GM21723 (cell line): ENCODE measurements around the gene FBXL19.
A peak's percentile ranks its signal among the peaks of the same experiment; 100 is the strongest.

ENCODE experiments used
- ATAC-seq: cut with Tn5 transposase; IDR thresholded peaks from one replicate; pipeline ENCODE4 v1.9.1; 2021; ENCODE audit warnings: mild to moderate bottlenecking, moderate library complexity; ENCODE audit not compliant: unreplicated experiment

Gene FBXL19

GRCh38 chr16:30942426-30942806, 19.0 kb downstream of the FBXL19 start:
- ATAC-seq, result no peak

GRCh38 chr16:30944352-30944751, 21.0 kb downstream of the FBXL19 start:
- no peak for ATAC-seq

DNA sequence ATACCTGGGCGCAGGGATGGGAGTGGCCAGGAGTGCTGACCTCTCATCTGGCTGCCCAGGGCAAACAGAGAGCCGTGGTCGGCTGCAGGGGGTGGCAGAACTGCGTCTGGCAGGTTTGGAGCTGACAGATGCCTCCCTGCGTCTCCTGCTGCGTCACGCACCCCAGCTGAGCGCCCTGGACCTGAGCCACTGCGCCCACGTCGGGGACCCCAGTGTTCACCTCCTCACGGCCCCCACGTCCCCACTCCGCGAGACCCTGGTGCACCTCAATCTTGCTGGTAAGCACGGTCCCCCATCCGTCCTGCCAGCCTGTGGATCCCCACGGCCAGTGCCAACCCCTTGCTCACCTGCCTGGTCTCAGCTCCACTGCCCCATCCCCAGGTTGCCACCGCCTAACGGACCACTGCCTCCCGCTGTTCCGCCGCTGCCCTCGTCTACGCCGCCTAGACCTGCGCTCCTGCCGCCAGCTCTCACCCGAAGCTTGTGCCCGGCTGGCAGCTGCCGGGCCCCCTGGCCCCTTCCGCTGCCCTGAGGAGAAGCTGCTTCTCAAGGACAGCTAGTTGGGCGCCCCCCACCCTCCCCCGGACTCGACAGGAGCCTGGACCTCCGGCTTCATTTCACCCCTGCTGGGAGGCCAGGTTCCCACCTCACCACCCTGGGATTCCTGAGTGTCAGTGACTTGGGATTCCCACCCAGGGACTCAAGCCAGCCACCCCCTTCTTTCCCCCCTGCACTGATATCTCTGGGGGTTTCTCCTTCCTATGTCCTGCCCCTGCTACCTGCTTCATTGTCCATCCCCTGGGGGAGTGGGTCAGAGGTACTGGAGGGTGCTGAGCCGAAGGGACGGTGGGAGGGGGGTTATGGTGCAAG, 23.5 kb downstream of the FBXL19 start:
- no peak for ATAC-seq

DNA sequence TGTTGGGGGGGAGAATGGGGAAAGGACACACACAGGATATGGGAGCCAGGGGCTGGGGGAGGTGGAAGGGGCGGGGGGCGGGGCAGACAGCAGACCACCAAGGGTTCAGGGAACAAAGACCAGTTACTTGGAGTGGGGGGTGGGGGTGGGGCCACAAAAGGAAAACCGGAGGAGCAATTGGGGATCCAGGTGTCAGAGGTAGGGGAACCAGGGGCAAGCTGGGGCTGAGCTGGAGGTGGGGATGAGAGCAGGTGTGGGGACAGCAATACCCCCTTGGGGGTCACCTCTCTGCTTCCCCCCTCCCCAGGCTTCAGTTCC, 24.1 kb downstream of the FBXL19 start:
- no peak for ATAC-seq

GRCh38 chr16:30947859-30948666, 24.7 kb downstream of the FBXL19 start:
- ATAC-seq, result peak; percentile 9

DNA sequence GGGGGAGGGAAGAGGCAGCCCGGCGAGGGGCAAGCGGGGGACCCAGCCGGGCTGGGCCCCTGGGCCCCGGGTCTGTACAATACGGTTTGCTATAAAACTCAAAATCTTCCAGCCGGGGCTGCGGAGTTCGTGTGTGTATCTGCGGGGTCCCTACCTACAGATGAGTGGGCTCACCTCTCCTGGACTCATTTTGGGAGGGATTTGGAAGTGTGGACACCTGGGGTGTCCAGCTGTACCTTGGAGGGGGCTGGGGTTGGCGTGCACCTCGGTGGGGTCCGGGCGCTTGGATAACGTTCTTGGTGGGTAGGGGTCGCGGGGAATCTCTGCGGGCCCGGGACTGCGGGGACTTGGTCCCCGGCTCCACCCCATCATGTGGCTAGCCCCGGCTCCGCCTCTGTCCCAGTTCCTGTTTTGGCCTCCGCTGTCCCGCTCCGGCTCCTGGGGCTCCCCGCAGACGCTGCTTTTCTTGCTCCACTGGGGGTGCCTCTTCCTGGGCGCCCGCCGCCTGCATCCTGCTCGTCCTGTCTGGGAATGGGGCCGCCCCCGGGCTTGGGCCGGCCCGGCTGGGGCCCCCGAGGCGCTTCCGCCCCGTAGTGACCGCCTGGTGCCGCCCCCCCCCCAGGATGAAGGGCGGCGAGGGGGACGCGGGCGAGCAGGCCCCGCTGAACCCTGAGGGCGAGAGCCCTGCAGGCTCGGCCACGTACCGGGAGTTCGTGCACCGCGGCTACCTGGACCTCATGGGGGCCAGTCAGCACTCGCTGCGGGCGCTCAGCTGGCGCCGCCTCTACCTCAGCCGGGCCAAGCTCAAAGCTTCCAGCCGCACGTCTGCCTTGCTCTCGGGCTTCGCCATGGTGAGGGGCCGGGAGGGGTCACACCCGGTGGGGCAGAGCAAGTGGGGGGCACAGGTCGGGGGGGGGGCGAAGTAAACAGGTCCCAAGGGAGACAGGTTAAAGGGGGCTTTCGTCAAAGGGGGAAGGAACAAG, 25.6 kb downstream of the FBXL19 start, which contains the start of gene ORAI3:
ORAI3 (plus strand) TSS at position 402 of the 983 bp plus-strand sequence; CDS start at position 624, 222 bp downstream.
- ATAC-seq, result peak; percentile 64

- peak; percentile 46 for ATAC-seq
These were observed 26.5 kb downstream of the FBXL19 start for GRCh38 chr16:30949650-30950515.

DNA sequence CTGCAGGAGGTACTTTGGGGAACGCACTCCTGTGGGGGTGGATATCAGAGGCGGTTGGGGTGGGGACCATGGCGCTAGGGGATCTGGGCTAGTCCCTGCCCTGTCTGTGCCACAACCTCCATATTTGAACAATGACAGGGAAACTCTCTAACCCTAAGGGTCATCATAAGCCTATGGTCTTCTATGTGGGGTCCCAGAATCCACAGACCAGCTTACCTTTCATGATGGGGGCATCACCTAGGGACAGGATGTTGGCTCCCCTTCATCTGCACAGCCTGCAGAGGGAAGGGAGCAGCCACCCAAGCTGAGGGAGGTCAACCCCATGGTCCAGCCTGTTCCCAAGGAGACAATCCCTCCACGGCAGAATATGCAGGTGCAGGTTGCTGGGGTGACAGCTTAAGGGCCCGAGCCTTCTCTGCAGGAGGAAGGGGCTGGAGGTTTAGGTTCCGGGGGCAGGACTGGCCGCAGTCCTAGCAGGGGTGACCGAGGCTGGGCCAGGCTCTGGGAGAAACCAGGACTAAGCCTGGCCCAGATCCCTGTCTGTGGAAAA, 27.2 kb downstream of the FBXL19 start:
- no peak for ATAC-seq

GRCh38 chr16:30951193-30951592, 27.8 kb downstream of the FBXL19 start:
- no peak for ATAC-seq

DNA sequence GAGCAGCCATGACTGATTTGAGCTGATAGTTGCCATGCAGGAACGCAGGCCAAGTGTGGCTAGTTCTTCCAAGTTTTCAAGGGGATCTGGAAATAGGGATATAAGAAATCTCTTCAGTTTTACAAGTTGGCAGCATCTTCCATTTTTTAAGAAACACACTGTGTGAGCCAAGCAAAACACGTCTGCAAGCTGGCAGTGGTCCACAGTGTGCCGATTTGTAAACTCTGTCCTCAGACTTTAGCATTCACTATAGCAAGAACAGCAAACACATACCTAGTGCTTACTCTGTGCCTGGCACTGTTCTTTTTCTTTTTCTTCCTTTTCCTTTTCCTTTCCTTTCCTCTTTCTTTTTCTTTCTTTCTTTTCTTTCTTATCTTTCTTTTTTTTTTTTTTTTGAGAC, 28.4 kb downstream of the FBXL19 start:
- ATAC-seq, result no peak

DNA sequence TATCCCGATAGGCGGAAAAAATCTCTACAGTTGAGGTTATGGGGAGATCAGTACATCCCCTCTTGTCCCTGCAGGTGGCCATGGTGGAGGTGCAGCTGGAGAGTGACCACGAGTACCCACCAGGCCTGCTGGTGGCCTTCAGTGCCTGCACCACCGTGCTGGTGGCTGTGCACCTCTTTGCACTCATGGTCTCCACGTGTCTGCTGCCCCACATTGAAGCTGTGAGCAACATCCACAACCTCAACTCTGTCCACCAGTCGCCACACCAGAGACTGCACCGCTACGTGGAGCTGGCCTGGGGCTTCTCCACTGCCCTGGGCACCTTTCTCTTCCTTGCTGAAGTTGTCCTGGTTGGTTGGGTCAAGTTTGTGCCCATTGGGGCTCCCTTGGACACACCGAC, 29.7 kb downstream of the FBXL19 start:
- no peak for ATAC-seq

DNA sequence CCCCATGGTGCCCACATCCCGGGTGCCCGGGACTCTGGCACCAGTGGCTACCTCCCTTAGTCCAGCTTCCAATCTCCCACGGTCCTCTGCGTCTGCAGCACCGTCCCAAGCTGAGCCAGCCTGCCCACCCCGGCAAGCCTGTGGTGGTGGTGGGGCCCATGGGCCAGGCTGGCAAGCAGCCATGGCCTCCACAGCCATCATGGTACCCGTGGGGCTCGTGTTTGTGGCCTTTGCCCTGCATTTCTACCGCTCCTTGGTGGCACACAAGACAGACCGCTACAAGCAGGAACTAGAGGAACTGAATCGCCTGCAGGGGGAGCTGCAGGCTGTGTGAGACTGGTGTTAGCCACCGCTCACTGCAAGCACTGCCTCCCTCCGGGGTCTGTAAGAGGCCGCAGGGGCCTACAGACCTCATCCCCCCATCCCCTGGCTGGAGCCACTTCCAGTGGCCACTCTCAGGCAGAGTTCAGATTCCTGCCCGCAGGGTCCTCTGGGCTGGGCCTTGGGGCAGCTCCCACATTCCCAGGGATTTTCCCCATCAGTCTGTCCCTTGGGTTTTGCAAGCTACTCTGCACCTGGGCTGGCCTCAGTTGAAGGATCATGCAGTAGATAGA, 30.2 kb downstream of the FBXL19 start:
- no peak for ATAC-seq

- no peak for ATAC-seq
These were observed 31.6 kb downstream of the FBXL19 start for GRCh38 chr16:30954993-30955392.

GRCh38 chr16:30956601-30957455, 33.5 kb downstream of the FBXL19 start:
- peak; percentile 52 for ATAC-seq

DNA sequence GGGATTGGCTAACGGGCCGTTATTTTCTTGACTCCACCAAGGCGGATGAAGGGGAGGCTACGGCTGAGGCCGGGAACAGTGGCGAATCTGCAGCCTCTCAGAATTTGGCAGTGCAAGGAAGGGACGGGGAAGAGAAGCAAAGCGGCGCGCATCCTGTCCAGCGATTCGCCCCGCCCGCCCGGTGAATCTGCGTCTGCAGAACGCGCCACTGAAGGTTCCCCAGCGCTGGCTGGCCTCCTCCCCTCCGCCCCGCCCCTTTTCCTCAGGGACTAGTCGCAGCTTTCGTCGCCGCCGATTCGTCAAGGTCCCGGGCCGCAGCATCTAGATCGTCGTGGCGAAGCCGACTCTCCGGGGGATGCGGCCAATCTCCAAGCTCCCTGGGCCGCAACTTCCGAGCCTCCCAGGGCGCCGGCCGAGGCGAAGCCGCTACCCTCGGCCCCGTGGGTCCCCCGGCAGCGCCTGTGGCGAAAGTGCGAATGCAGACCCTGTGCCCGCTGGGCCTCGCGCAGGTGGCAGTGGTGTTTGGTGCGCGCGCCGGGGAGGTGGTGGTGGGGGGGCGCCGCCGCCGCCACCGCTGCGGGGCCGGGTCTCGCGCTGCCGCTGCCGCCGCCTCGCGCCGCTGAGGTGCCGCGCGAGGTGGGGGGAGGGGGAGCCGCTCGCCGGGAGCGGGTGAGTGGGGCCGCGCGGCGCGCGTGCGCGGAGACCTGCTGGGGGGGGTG, 34.2 kb downstream of the FBXL19 start, which contains the start of gene SETD1A:
SETD1A (plus strand) TSS at position 299 of the 719 bp plus-strand sequence. CDS start 978 bp downstream, outside the sequence.
- ATAC-seq, result peak; percentile 74

DNA sequence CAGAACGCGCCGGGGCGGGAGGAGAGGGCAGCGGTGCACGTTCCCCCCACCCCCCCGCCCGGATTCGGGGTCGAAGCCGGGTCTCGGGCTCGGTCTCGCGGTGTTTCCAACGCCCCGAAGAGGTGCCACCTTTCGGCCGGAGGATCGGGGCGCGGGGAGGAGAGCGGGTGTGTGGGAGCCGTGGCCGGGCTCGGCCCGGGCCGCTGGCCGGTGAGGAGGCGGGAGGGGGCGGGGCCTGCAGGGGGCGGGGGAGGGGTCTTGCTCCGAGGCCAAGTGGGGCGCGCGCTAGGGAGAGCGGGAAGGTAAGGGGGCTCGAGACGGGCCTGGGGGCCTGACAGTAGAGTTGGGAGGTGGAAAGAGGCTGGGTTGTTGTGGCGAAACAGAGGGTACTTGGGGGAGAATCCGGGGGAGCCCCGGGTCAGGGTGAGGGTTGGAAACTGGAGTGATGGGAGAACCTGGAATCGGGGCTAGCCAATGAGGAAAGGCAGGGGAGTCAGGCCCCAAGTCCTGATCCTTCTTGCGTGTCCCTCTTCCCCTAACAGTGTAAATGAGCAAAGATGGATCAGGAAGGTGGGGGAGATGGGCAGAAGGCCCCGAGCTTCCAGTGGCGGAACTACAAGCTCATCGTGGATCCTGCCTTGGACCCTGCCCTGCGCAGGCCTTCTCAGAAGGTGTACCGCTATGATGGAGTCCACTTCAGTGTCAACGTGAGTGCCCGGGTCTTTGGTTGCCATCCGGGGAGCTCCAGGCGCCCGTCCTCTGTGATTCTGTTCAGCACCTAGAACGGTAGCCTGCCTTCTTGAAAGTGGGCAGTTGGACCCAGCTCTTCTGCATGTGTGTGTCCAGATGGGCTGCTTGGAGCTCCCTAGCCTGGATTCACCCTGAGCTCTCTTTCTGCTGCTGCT, 35.1 kb downstream of the FBXL19 start:
- peak; percentile 15 for ATAC-seq
